Measurements from ENCODE around the gene PHTF2.
A peak's percentile ranks its signal among the peaks of the same experiment; 100 is the strongest.

Gene PHTF2

GRCh38 chr7:77931841-77932240, 133.3 kb downstream of the PHTF2 start:
- DNase-seq (ENCODE audit: low read depth) = no peak

- DNase-seq (ENCODE audit: low read depth) = peak; percentile 14
Observed at GRCh38 chr7:77933394-77933793, 134.8 kb downstream of the PHTF2 start.

DNA sequence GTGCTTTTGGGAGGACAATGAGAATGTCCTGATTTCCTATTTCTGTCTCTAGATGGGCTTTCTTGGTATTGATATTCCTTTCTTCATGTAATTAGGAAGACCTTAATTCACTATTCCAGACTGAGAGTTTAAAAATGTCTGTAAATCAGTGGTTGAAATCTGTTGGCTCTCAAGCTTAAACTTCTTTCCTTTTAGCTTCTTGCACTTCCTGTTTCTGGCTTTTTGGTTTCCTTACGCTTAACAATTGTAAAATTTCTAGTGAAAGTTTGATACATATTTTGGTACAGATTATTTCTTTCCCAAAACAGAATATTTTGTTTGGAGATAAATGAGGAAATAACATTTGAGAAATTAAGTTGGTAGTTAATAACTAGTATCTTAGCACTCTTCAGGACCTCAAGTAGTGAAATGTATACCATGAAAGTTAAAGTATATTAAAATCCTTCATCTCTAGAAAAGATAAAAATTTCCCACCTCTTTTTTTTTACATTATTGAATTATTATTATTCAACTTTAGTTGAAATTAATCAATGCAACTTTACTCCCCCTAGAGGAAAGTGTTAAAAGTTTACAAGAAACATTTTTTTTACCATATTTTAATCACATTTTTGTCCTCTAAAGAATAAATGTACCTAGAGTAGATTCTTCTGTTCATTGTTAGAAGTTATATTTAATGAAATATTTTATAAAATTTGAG, 137.2 kb downstream of the PHTF2 start:
- no peak for DNase-seq (ENCODE audit: low read depth)

DNA sequence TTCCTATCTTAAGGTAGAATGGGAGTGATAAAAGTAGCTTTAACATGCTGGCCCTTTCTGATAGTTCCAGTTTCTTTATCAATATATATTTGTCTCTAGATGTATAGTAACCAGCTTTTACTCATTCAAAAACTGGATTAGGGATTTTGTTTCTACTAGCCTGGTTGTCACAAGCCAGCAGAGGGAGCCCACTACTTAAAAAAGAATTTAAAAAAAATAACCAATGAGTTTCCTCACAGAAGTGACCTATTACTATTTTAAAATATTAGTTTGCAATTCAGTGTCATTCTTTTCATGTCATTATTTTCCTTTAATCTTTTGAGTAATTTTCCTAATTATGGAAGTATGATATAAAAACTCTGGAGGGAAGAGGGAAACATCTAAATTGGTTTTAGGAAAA, 142.1 kb downstream of the PHTF2 start:
- no peak for DNase-seq (ENCODE audit: low read depth)

GRCh38 chr7:77942431-77942830, 143.9 kb downstream of the PHTF2 start:
- DNase-seq (ENCODE audit: low read depth) = no peak

- no peak for DNase-seq (ENCODE audit: low read depth)
Observed at GRCh38 chr7:77944183-77945182, 145.9 kb downstream of the PHTF2 start.

DNA sequence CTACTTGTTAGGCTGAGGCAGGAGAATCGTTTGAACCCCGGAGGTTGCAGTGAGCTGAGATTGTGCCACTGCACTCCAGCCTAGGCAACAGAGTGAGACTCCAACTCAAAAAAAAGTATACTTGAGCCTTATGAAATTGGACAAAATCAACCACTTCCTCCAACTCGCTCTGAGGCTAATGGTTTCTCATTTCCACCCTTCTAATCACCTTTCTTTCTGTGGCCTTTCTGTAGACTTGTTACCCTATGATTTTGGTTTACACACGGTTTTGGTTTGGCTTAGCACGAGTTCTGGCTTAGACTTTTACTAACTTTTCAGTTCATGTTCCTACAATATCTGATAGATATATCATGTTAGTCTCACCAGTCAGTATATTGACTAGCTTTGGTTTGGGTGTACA, 152.0 kb downstream of the PHTF2 start:
- DNase-seq (ENCODE audit: low read depth) = no peak

GRCh38 chr7:77954773-77955555, 156.4 kb downstream of the PHTF2 start:
- no peak for DNase-seq (ENCODE audit: low read depth)

- no peak for DNase-seq (ENCODE audit: low read depth)
Observed at GRCh38 chr7:77958436-77958835, 159.9 kb downstream of the PHTF2 start.

DNA sequence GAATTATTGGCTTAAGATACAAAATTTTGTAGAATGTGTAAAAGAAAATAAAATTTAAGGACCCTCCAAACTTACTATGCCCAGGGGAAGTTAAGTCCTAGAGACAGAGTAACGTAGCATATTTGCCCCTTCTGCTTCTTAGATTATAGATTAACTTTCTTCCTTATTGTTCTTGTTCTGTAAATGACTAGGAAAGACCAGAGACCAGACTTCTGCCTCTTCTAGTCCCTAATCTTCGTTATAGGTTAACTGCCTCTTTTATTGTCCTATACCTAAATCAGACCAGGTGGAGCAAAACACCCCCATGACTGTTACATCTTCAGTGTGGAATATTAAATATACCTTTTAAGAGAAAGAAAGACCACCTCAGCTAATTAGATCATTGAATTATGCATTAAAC, 160.5 kb downstream of the PHTF2 start:
- no peak for DNase-seq (ENCODE audit: low read depth)

DNA sequence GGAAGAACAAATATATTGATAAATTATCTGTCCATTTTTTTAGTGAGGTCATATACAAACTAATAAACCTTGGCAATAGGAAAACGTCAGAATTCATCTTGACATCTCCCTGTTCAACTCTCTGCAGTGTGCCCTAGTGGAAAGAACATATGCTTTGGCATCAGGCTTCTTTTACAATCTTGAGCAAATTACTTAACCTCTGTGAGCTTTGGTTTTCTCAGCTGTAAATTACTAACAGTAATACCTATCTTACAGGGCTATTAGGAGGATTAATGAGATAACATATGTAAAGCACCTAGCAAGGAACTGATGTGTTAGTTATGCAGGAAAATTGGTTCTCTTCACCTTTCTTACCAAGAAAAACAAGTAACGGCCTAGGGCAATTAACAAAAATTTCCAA, 161.8 kb downstream of the PHTF2 start:
- DNase-seq (ENCODE audit: low read depth) = no peak

DNA sequence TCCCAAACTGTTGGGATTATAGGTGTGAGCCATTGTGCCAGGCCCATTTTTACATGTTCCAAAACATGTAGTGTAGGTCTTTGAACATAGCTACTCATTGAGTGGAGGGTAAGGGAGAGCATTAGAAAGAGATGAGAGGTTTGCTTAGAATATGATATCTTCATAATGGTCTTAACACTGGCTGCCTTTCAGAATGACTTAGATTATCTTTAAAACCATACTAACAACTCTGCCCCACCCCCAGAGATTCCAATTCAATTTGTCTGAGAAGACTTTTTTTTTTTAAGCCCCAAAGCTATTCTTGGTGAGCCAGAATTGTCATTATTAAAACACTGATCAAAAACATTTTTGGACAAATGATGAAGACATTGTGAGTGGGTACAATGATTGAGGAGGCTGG, 168.9 kb downstream of the PHTF2 start:
- DNase-seq (ENCODE audit: low read depth) = no peak

GRCh38 chr7:77971726-77972125, 173.2 kb downstream of the PHTF2 start:
- no peak for DNase-seq (ENCODE audit: low read depth)

- DNase-seq (ENCODE audit: low read depth) = no peak
Observed at GRCh38 chr7:77975672-77976480, 177.3 kb downstream of the PHTF2 start.

- no peak for DNase-seq (ENCODE audit: low read depth)
Observed at GRCh38 chr7:77979219-77979618, 180.6 kb downstream of the PHTF2 start.

GRCh38 chr7:77980087-77980713, 181.6 kb downstream of the PHTF2 start:
- no peak for DNase-seq (ENCODE audit: low read depth)

DNA sequence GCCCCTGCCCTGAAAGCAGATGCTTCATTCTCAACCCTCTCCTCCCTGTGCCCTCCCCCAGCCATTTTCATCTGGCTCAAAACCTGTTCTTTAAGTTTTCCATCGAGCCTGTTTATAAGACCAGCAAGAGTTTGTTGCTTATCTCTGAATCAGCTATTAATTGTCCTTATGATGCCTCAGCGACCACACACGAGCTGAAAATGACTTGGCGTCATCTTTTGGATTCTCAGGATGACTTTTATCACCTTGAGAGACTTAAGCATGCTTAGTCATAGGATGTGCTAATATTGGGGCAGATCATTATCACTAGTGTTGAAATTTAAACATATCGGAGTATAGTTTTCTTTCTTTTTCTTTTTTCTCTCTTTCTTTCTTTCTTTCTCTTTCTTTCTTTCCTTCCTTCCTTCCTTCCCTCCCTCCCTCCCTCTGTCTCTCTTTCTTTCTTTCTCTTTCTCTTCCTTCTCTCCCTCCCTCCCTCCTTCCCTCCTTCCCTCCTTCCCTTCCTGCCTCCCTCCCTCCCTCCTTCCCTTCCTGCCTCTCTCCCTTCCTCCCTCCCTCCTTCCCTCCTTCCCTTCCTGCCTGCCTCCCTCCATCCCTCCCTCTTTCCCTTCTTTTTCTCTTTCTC, 184.5 kb downstream of the PHTF2 start:
- no peak for DNase-seq (ENCODE audit: low read depth)

DNA sequence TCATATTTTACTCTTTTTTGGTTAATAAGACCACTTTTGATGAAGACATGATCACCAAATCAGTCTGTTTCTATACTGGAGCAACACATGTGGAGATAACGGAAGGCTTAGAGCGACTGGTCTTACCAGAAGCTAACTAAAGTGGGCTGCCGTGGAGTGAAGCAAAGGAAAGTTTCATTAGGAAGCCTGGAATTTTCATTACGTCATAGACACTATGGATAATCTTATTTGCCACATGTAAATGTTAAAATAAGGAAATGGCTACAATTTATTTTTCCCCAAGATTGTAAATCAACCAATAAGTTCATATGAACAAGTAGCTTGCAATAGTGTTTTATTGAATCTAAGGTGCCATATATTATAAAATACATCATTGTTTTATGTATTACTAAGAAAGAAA, 185.4 kb downstream of the PHTF2 start:
- no peak for DNase-seq (ENCODE audit: low read depth)

GRCh38 chr7:77985232-77985973, 186.8 kb downstream of the PHTF2 start:
- DNase-seq (ENCODE audit: low read depth) = no peak

GRCh38 chr7:77985974-77986339, 187.4 kb downstream of the PHTF2 start:
- no peak for DNase-seq (ENCODE audit: low read depth)
